Hematopoietic multipotent progenitor cell treated with erythropoietin and hydrocortisone succinate and interleukin-3 and kit ligand, for 4 days (in vitro differentiated cells): ENCODE data around the gene BATF.
A peak's percentile ranks its signal among the peaks of the same experiment; 100 is the strongest.

Experiments used
- DNase-seq: peaks from one replicate; pipeline ENCODE4 v3.0.0-alpha.2; 2015

BATF gene

DNA sequence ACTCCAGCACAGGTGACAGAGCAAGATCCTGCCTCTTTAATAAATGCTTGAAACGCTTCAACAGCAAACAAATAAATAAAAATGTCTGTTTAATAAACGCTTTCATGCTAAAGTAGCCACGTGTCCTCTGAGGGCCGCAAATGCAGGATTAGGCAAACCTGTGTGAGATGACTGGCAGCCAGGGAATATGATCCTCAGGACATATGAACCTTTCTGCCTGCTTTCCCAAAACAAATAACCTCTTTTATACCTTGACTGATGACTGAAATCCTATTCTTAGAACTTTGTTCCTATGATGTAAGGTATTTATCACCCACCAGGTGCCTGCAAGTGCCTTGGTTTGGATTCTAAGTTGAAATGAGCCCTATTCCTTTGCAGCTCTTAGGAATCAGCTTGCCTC is 41.7 kb downstream of the BATF start:
- DNase-seq, result no peak

DNA sequence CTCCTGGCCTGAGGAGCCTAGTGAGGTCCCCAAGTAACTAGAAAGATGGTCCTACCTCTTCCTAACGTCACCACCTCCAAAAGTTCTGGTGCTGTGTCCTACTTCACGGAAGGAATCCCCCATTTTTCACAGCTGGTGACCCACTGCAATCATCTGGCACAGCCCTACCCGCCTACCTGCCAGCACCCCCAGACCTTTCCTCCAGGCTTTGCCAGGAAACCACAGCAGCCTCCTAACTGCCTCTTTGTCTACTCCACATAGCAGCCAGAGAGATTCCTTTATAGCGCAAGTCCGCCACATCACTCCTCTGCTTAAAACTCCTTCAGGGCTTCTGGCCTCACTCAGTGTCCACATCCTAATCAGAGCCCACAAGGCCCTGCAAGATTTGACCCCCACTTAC is 42.8 kb downstream of the BATF start:
- no peak for DNase-seq

DNA sequence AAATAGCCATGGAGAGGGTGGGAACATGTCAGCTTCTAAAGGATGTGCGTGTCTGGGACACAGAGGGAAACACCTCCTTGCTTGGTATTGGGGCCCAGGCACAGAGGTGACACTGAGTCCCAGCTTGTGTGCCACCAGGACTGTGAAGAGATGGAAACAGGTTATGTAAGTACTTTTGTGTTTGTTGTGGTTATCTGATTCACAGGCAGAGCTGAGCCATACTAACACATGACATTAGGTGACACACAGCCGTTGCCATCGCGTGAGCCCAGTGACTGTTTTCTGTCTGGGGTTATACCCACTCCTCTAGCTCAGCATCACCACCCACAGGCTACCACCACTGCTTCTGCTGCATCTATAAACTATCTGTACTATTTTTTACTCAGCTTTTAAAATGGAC is 44.1 kb downstream of the BATF start:
- DNase-seq, result peak; percentile 24

DNA sequence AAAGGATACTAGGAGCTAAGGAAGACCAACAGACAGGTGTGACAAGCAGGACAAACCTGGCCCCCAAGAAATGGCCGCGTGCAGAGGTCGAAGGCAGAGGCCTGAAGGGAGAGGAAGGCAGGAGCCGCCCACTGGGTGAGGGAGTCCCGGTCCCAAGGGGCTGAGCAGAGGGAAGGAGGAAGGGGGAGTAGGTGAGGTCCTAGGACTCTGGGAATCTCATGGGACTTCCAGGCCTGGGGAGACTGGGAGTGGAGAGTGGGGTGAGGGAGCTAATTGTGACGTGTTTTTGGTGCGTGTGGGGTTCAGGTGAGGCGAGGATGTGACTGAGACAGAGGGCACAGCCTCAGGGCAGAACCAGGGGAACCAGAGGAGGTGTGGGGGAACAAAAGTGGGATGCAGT is 44.5 kb downstream of the BATF start:
- no peak for DNase-seq

DNA sequence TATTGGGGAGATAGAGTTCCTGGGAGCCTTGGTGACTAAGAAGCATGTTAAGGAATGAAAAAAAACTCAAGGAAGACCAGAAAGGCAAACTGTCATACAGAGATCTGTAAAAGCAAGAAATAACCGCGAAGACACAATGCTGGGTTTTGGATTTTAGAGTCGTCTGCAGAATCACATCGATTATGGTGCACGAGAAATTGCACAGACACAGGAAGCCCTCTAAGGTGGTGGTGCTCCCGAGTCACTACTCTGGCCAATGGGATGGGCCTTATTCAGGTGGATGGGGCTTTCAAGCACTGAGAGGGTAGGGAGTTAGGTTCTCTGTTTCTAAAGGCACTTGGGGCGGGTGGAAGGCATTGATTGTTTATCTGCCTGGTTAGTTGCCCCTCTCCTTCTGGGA is 45.9 kb downstream of the BATF start:
- no peak for DNase-seq

DNA sequence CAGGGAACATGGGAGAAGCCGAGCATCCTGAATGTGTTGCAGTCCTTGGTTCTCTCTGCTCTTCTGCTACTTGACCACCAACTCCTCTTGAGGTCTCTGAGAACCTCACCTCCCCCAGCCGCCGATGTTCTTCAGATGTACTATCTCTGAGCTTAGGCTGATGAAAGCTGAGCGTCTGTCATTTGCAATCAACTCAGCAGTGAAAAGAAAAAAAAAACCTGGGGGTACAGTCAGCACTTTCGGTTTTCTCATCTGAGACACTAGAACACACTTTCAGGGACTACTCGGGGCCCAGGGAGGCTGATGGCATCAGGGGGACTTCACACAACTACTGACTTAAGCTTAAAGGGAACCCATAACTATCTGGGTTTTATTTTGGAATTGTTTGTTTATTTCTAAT is 46.5 kb downstream of the BATF start:
- no peak for DNase-seq

DNA sequence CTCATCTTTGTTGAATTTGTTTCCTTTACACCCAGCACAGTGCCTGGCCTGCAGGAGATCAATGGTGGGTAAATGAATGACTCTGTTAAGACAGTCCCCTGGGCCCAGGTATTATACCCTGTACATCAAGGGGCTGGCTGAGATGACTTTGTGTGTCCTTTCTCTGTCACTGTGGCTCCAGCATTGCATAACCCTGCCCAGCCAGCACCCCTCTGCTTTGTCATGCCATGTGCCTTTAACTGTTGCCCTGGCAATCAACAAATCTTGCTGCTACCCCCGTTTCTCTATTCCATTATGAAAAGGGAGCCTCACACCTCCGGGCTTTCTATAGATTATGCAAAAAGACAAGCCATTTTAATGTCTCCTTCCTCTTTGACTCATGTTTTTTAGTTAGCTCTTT is 48.5 kb downstream of the BATF start:
- DNase-seq, result peak; percentile 65

DNA sequence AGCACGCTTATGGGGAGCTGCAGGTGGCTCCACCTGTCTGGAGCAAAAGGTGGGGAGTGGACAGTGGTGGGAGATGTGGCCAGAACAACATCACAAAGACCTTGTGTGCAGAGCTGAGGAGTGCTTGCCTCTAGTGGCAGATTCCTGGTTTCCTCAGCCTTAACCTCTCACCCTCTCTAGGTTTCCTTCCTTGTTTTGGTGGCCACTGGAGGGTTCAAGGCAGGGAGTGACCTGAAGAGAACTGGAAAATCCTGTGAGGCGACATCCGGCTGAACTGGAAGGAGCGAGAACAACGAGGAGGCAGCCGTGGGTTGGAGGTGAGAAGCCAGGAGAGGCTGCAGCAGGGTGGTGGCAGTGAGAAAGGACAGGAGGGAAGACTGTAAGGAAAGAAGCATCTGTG is 49.8 kb downstream of the BATF start:
- no peak for DNase-seq

DNA sequence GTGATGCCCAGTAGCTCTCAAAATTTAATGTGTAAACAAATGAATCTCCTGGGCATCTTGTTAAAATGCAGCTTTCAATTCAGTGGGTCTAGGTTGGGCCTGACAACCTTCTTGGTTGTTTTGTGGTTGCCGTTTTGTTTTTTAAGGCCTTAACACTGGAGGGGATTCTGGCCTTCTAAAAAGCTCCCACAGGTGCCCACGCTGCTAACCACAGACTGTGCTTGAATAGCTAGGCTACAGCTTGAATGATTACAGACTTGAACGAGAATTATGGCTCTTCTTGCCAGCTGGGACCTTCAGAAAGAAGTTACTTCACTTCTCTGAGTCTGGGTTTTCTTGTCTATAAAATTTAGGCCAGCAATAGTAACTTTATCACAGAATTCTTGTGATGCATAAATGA is 54.8 kb downstream of the BATF start:
- DNase-seq, result no peak

DNA sequence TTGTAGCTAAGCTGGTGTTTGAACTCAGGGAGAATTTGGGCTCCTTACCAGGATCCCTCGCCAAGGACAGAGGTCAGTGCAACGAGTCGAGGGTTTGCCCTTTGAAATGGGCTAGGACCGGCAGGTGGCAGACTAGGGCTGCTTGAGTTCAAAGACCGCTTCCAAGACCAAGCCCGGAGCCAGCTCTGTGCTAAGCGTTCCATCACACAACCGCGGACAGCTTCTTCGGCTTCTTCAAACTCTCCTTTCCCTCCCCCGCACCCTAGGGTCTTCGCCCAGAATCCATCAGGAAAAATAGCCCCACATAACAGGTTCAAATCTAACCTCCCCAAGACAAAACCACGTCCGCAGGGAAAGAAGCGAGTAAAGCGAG is 55.4 kb downstream of the BATF start:
- peak; percentile 94 for DNase-seq

DNA sequence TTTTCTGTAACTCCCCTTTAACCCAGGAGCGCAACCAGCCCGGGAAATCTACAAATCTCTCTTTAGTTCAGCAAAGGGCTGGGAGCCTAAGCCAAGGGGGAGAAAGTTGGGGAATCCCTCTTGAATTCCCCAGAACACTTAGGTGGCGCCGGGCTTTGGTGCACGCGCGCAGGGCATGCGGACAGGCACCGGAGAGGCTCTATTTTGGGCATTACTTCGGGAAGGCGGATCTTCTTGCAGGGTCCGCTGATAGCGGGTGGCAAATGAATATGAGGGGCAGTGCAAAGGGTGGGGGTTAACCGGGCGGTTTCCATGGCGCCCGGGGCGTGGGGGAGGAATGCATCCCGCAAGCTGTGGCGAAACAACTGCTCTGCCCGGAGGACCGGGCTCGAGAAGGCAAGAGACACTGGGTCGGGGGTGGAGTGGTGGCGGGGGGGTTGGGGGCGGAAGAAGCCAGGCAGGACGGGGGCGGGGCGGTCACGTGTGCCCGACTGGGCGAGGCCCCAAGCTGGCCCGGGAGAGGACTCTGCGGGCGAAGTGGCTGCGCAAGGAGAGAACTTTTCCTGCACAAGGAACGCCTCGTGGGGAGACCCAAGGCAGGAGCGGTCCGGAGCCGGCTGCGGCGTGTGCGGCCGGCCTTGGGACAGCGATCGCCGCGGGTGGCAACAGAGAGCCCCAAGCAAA is 56.0 kb downstream of the BATF start, which contains the start of gene FLVCR2:
TSS of gene FLVCR2 (plus strand) at position 519 of the 684 bp plus-strand sequence. CDS start 353 bp downstream, outside the sequence.
- peak; percentile 76 for DNase-seq

DNA sequence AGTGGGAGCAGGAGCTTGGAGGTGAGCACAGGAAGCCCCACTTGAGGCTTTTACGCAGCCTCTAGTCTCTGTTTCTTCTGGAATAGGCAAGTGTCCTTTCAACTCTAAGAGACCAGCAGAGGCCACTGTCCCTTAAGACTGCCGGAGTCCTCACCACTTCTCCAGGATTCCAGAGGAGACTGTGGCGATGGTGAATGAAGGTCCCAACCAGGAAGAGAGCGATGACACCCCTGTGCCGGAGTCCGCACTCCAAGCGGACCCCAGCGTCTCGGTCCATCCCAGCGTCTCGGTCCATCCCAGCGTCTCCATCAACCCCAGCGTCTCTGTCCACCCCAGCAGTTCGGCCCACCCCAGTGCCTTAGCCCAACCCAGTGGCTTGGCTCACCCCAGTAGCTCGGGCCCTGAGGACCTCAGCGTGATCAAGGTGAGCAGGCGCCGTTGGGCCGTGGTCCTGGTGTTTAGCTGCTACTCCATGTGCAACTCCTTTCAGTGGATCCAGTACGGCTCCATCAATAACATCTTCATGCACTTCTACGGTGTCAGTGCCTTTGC is 56.6 kb downstream of the BATF start:
- no peak for DNase-seq

DNA sequence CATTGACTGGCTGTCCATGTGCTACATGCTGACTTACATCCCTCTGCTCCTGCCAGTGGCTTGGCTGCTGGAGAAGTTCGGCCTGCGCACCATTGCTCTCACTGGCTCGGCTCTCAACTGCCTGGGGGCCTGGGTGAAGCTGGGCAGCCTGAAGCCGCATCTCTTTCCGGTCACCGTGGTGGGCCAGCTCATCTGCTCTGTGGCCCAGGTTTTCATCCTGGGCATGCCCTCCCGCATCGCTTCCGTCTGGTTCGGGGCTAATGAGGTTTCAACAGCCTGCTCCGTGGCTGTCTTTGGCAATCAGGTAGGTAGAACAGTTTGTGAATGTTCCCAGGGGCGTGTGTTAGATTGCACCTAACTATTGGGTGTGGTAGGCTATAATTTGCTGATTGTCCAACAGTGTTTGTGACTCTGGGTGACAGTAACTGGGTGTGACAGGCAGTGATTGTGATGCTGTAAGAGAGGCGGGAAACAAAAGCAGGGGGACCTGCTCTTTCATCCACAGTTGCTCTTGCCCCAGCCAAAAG is 57.1 kb downstream of the BATF start:
- no peak for DNase-seq

DNA sequence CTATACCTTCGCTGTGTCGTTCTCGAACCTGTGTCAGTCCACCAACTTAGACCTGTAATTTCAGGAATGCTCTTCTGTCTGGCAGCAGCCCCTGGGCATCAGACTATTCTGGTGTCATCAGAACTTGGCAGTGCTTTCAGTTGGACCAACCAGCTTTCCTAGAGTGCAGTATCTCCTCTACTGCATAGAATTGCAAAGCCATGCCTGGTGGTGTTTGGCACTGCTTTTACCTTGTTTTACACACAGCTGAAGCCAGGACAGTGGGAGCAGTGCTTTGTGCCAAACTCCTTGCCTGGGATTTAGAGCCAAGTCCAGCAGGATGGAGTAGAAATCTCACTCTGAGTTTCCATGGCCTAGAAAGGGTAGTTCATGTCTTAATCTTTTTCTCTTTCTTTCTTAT is 57.6 kb downstream of the BATF start:
- DNase-seq, result no peak

DNA sequence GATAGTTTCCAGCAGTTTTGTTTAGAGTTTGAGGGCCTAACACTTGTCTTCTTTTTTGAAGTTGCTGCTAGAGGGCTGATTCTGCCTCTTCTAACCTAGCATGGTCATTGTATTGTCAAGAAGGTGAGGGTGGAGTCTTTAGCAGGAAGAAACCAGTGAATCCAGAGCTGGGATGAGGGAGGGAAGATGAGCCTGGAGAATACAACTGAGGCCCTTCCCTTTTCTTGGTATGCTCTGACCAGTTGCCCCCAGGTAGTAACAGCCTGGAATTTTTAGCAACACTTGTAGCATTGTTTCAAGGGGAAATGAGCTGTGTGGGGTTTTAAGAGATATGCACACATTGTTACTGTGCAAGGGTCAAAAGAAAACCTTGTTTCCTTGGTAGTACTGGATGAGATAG is 65.1 kb downstream of the BATF start:
- no peak for DNase-seq

DNA sequence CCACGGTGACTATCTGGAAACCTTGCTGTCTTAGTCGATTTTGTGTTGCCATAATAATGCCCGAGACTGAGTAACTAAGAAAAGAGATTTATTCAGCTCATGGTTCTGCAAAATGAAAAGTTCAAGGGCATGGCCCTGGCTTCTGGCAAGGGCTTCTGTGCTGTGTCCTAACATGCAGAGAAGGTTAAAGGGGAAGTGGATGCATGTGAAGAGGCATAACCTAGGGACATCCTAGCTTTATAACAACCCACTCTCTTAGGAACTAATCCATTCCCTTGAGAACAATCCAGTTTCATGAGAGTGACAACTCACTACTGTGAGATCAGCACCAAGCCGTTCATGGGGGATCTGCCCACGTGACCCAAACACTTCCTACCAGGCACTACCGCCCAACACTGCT is 67.7 kb downstream of the BATF start:
- DNase-seq, result no peak

DNA sequence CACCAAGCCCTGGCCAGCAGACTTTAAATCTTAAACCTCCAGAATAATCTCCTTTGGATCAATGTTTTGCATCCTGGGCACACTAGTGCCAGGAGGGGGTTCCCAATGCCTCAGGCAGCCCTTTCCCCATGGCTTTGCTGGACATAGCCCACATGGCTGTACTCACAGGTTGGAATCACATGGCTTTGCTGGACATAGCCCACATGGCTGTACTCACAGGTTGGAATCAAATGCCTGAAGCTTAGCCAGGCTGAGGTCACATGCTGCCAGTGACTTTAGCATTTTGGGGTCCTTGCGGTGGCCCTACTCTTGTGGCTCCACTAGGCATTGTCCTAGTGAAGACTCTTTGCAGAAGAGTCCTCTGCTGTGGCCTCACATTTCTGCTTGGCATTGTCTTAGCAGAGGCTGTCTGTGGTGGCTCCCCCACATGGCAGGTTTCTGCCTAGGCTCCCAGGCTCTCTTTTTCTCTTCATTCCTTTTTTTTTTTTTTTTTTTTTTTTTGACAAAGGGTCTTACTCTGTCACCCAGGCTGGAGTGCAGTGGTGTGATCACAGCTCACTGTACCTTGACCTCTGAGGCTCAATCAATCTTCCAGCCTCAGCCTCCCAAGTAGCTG is 69.2 kb downstream of the BATF start:
- no peak for DNase-seq

DNA sequence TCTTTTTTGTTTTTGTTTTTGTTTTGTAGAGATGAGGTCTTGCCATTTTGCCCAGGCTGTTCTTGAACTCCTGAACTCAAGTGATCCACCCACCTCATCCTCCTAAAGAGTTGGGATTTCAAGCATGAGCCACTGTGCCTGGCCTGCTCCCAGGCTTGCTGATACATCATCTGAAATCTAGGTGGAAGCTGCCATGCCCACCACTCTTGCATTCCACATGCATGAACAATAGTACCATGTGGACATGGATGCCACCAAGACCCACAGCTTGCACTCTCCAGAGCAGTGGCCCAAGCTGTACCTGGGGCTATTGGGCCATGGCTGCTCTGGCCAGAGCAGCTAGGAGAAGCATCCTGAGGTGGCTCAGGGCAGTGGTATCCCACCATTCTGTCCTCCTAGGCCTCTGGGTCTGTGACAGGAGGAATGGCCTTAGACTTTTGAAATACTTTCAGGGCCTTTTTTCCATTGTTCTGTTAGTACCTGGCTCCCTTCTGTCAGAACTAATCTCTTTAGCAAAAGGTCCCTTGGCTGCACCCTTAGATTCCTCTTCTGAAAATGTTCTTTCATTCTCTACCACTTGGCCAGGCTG is 69.8 kb downstream of the BATF start:
- no peak for DNase-seq

DNA sequence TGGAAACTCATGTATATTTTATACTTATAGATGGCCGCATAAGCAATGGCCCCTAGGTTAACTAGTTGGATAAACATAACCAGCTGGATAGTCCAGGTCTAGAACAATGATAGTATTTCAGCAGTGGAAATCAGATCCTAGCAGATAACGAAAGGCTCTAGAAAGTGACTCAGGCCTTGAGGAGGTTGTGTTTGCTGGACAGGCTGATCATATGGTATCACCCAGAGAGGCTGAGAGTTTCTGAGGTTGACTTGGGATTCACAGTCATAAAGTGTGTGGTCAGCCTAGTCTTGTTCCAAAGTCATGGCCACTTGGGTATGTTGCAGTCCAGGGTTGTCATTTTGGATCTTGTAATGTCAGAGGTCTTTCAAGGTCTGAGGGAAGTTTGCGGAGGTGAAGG is 73.0 kb downstream of the BATF start:
- no peak for DNase-seq
